Cerebellar cortex (tissue), 1 donor: ENCODE data around the gene CSH1.
A peak's percentile ranks its signal among the peaks of the same experiment; 100 is the strongest.
"Not testable (repeated sequence)": the region's sequence is repeated elsewhere in the genome, so short reads cannot be mapped to it uniquely, and the experiment has no call there.

Experiments used
- DNase-seq: peaks from one replicate; pipeline ENCODE4 v3.0.0-alpha.2; 2015; ENCODE audit warnings: low spot score

CSH1 gene

DNA sequence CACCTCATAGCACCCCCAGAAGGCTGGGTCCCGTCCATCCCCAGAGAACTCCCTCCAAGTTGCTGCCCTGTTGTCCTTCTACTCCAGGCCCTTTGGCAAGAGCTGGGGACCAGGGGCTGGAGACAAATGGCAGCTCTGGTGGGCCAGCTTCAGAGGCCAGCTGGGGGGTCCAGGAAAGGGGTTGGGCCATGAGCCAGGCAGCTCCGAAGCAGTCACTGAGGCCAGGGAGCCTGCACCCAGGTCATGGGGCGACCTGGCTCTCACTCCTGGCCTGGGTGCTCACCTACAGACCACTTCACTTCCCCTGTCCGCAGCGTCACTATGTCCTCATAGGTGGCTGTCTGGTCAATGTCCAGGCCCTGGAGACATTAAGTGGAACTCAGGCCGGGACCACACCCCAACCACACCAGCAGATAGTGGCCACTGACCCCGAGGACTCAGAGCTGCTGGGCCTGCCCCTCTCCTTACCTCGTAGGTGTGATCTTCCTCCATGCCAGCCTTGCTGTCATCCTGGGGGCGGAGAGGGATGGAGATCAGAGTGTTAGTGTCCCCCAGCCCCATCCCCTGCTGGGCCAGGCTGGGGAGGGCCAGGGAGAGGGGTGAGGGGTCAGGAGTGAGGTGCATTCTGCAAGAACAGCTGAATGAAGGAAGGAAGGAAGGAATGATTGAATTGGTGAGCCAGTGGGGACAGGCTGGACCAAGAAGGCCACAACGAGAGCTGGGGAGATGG lies 32.8 kb upstream of the CSH1 start:
- no peak for DNase-seq

DNA sequence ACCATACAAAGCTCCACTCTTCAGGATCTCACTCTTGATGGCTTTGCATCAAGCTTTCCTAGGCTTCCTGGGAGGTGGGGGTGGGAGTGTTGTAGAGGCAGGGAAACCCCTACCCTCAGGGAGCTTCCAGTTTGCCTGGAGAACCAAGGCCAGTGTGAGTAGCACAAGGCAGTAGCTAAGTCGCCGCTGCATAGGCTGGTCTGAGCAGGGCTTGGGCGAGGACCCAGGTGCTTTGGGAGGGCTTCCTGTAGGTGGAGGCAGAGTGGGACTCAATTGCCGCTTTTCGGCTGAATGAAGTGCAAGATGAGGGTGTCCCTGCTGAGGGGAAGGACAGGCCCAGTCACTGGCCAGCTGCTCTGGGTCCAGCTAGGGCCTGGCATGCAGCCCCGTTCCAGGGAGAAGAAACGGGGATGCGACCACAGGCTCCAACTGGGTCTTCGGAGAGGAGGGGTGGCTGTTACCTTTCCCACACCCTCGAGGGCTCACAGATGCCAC lies 31.8 kb upstream of the CSH1 start:
- DNase-seq = no peak

DNA sequence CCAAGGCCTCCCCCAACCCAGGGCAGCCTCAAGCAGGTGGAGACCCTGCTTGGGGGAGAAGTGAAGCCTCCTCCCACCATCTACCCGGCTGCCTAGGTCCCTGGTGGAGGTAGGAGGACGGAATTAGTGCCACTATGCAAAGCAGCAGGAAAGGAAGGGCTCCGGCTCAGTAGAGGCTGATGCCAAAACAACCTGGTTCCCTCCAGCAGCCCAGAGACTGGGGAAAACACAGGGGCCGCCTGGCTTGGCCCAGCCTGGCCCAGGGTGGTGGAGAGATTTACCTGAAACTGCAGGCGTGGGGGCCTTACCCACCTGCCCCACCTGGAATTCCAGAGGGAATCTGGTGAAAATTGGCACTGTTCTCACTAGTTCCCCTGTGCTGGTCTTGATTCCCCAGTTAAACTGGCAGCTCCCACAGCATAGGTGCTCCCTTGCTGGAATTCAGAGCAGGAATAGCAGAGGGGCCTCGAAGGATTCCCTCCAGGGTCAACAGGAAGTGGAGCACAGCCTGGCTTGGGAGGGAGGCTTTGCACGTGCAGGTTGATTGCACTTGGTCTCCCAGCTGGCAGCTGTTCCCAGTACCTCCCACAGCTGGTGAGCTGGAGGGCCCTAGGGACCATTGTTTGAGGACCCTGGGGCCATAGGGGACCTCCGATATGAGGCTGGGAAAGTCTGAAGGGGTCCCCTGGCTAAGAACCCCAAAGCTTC lies 31.2 kb upstream of the CSH1 start:
- DNase-seq = no peak

DNA sequence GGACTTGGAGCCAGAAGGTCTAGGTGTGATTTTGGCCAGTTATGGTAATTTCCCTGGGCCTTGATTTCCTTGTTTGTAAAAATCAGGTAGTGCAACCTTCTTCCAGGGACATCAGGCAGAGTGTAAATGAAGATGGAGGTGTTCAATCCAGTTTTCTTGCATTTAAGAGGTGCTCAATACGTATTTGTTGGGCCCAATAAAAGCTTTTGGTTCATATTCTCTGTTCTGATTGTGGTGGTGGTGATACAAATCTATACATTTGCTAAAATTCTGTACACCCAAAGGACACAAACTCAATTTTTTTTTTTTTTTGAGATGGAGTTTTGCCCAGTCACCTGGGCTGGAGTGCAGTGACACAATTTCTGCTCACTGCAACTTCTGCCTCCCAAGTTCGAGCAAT lies 29.8 kb upstream of the CSH1 start:
- DNase-seq = no peak

DNA sequence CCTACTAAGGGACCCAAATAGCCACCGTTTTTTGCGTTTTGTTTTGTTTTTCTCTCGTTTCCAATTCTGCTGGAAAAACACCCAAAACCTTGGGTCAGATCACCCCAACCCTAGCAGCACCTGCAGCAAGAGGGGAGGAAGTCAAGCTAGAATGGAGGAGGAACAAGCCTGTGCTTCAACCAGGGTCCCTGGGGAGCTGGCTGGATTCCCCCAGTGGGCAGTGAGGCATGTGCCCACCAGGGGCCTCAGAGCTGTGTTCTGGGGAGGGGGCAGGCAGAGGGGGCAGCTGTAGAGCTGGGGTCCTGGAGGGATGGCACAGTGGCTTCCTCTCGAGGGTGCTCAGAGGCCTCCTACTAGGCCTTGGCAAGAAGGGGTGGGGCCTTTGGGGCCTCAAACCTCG lies 29.2 kb upstream of the CSH1 start:
- DNase-seq = no peak

DNA sequence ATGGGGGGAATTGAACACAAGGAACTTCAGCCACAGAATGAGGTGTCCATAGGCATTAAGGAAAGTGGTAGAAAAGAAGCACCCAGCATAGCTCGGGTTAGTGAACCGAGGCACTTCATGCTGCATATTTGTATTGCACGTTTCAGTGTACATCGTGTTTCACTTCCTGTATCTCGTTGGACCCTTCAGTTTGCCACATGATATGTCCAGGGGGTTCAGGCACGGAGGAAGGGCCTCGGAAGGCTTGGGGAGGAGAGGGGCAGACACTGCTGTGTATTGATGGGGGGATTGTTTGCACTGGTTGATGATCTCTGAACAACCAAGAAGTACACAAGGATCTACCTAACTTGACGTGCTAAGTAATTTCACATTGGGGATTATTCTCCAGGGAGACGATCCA lies 26.0 kb upstream of the CSH1 start:
- DNase-seq = not testable (repeated sequence)

DNA sequence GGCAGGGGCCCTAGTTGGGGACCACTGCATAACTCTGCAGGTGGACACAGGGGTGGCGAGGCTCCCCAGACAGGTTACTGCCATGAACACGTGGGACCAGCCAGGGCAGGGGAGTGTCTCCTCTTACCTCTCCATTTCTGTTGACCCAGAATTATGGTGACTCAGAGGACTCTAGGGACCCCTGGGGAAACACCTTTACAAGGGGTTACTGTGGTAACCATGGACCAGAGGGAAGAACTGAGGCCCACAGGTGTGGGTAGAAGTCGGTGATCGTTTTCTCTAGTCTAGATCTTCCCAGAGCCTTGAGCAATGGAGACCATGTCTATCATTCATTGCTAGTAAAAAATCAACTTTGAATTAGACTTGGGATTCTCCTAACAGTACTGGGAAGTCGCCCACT lies 24.4 kb upstream of the CSH1 start:
- not testable (repeated sequence) for DNase-seq

DNA sequence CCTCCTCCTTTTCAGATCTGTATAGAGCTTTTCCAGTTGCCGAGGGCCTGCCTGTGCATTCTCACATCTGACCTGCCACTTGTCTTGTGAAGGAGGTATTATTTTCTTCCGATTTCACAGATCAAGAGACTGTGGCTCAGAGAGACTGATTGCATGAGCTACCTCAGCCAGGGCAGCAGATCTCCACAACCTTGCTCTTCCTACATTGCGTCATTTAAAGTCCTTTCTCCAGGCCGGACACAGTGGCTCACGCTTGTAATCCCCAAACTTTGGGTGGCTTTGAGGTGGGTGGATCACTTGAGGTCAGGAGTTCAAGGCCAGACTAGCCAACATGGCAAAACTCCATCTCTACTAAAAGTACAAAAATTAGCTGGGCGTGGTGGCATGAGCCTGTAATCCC lies 23.7 kb upstream of the CSH1 start:
- DNase-seq = not testable (repeated sequence)

DNA sequence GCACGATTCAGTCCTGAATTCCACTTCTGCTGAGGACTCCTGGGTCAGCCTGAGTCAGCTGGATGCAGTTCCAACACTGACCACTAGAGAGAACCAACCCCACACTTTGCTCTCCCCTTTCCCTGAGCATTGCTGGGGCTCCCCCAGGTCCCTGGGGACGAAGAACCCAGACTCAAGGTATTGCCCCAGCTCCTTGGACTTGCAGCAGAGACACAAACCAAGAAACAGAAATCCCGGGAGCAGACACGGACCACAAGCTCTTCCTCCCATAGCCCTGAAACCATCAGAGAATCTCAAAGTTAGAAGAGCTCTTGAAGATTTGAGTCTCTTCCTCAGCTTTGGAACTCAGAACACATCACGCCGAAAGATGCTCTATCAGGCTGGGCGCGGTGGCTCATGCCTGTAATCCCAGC lies 22.9 kb upstream of the CSH1 start:
- peak; percentile 39 for DNase-seq

DNA sequence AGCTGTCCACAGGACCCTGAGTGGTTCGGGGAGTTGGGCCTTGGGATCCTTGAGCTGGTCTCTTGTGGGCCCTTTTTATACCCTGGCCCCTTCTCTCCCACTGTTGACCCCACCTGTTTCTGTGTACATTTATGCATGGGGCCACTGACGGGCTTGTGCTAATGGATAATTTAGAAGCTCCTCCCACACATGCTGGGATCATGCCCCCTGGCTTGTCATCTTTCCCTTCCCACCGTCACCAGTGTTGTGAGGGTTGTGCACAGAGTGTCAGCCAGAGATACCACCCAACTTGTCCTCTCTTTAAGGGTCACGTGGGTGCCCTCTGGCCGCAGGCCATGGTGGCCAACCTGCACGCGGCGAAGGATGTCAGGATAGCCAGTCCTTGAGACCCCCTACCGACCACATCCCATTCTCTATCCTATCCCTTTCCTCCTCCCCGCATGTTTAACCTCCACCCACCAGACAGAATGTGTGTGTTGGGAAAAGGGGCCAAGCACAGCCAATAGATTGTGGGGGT lies 22.5 kb upstream of the CSH1 start, which contains the start of gene GH1:
GH1 (minus strand) TSS at position 51 of the 517 bp plus-strand sequence. CDS start 63 bp downstream, outside the sequence.
- DNase-seq = not testable (repeated sequence)

DNA sequence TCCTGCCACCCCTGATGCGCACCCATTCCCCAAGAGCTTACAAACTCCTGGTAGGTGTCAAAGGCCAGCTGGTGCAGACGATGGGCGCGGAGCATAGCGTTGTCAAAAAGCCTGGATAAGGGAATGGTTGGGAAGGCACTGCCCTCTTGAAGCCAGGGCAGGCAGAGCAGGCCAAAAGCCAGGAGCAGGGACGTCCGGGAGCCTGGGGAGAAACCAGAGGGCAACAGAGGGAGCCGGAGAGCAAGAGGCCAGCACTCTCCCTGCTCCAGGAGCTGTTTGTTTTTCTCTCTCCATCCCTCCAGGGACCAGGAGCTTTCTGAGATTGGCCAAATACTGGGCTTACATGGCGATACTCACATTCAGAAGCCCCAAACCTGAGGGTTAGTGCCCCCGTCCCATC lies 21.9 kb upstream of the CSH1 start:
- no peak for DNase-seq

DNA sequence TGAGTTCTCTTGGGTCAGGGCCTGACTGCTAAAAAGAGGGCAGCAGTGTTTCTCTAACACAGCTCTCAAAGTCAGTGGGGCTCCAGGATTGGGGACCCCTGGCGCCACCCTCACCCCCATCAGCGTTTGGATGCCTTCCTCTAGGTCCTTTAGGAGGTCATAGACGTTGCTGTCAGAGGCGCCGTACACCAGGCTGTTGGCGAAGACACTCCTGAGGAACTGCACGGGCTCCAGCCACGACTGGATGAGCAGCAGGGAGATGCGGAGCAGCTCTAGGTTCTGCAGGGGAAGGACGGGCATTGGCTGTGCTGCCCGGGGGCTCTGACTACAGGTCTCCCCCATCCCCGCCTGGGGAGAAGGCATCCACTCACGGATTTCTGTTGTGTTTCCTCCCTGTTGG lies 21.3 kb upstream of the CSH1 start:
- no peak for DNase-seq

DNA sequence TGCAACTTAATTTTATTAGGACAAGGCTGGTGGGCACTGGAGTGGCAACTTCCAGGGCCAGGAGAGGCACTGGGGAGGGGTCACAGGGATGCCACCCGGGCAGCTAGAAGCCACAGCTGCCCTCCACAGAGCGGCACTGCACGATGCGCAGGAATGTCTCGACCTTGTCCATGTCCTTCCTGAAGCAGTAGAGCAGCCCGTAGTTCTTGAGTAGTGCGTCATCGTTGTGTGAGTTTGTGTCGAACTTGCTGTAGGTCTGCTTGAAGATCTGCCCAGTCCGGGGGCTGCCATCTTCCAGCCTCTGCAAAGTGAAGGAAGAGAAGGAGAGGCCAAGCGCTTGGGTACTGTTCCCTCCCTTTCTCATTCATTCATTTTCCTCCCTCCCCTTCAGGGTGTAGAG lies 20.8 kb upstream of the CSH1 start:
- not testable (repeated sequence) for DNase-seq

DNA sequence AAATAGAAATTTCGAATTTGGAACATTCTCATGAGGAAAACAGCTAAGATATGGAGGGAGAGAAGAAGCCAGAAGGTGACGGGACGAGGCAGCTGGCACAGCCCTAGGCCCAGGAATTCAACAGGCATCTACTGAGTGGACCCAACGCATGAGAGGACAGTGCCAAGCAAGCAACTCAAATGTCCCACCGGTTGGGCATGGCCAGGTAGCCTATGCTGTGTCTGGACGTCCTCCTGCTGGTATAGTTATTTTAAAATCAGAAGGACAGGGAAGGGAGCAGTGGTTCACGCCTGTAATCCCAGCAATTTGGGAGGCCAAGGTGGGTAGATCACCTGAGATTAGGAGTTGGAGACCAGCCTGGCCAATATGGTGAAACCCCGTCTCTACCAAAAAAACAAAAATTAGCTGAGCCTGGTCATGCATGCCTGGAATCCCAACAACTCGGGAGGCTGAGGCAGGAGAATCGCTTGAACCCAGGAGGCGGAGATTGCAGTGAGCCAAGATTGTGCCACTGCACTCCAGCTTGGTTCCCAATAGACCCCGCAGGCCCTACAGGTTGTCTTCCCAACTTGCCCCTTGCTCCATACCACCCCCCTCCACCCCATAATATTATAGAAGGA lies 20.3 kb upstream of the CSH1 start:
- no peak for DNase-seq

DNA sequence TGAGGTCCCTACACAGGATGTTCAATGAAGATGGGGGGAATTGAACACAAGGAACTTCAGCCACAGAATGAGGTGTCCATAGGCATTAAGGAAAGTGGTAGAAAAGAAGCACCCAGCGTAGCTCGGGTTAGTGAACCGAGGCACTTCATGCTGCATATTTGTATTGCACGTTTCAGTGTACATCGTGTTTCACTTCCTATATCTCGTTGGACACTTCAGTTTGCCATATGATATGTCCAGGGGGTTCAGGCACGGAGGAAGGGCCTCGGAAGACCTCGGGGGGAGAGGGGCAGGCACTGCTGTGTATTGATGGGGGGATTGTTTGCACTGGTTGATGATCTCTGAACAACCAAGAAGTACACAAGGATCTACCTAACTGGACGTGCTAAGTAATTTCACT lies 19.4 kb upstream of the CSH1 start:
- DNase-seq = not testable (repeated sequence)

DNA sequence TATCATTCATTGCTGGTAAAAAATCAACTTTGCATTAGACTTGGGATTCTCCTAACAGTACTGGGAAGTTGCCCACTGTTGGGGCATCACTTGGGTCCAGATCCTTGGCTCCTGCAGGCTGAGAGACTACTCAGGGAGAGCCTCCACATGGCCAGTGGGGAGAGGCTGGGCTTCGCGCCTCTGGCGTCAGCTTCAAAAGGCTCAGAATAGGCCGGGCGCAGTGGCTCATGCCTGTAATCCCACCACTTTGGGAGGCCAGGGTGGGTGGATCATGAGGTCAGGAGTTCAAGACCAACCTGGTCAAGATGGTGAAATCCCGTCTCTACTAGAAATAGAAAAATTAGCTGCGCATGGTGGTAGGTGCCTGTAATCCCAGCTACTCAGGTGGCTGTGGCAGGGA lies 18.1 kb upstream of the CSH1 start:
- DNase-seq = no peak

DNA sequence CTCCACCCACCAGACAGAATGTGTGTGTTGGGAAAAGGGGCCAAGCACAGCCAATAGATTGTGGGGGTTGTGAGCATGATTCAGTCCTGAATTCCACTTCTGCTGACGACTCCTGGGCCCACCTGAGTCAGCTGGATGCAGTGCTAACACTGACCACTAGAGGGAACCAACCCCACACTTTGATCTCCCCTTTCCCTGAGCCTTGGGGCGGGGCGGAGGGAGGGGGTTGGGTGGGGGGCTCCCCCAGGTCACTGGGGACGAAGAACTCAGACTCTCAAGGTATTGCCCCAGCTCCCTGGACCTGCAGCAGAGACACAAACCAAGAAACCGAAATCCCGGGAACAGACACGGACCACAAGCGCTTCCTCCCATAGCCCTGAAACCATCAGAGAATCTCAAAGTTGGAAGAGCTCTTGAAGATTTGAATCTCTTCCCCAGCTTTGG lies 15.3 kb upstream of the CSH1 start:
- DNase-seq = peak; percentile 14

DNA sequence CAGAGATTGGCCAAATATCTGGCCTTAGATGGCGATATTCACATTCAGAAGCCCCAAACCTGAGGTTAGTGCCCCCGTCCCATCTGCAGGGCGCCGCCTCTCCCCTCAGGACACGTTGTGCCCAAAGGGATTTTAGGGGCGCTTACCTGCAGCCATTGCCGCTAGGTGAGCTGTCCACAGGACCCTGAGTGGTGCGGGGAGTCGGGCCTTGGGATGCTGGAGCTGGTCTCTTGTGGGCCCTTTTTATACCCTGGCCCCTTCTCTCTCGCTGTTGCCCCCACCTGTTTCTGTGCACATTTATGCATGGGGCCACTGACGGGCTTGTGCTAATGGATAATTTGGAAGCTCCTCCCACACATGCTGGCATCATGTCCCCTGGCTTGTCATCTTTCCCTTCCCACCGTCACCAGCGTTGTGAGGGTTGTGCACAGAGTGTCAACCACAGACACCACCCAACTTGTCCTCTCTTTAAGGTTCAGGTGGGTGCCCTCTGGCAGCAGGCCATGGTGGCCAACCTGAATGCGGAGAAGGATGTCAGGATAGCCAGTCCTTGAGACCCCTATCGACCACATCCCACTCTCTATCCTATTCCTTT lies 14.8 kb upstream of the CSH1 start, which contains the start of gene CSHL1:
CSHL1 (minus strand) TSS at position 218 of the 595 bp plus-strand sequence; CDS start at position 156, 62 bp downstream.
- DNase-seq = no peak

DNA sequence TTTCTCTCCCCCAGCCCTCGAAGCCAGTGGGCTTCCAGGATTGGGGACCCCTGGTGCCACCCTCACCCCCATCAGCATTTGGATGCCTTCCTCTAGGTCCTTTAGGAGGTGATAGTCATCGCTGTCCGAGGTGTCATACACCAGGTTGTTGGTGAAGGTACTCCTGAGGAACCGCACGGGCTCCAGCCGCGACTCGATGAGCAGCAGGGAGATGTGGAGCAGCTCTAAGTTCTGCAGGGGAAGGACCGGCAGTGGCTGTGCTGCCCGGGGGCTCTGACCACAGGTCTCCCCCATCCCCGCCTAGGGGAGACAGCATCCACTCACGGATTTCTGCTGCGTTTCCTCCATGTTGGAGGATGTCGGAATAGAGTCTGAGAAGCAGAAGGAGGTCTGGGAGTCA lies 13.7 kb upstream of the CSH1 start:
- DNase-seq = no peak

DNA sequence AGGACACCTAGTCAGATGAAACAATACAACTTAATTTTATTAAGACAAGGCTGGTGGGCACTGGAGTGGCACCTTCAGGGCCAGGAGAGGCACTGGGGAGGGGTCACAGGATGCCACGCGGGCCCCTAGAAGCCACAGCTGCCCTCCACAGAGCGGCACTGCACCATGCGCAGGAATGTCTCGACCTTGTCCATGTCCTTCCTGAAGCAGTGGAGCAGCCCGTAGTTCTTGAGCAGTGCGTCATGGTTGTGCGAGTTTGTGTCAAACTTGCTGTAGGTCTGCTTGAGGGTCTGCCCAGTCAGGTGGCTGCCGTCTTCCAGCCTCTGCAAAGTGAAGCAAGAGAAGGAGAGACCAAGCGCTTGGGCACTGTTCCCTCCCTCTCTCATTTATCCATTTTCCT lies 13.2 kb upstream of the CSH1 start:
- not testable (repeated sequence) for DNase-seq

DNA sequence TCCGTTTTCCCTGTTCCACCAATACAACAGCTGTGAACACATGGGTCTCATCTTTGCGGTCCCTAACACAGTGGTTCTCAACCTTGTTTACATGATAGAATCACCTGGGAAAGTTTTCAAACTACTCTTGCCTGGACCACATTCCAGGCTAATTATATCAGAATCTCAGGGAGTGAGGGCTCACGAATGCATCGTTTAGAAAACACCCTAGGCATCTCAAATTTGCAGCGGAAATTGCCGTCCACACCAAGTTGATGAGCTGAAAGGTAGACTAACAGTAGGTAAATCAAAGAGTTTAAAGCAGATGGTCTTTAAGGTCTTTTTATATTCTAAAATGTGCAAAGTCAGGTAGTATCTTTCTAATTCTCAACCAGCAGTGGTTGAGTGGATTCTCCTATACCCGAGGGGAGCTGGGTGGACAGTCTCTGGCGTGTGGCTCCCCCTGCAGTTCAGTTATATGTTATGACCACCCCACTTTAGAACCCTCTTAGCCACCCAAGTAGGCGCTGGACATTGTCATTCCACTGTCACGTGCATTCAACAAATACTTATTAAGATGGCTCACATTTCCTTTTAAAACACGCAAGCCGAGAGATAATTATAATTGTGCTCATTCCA lies 10.9 kb upstream of the CSH1 start:
- peak; percentile 19 for DNase-seq

DNA sequence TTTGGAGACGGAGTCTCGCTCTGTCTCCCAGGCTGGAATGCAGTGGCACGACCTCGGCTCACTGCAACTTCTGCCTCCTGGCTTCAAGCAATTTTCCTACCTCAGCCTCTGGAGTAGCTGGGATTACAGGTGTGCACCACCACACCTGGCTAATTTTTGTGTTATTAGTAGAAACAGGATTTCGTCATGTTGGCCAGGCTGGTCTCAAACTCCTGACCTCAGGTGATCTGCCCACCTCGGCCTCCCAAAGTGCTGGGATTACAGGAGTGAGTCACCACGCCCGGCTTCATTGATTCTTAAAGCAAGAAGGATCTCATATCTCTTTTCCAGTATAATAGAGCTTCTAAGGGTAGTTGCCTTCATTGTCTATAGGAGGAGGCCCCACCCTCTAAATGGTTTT lies 8.4 kb upstream of the CSH1 start:
- DNase-seq = not testable (repeated sequence)
